H1 (cell line): Measurements from ENCODE around the gene MDM1. TPM values are rescaled to one million over a fixed set of nuclear protein-coding genes. Genes with fewer than 3 reads are reported as not detected.

Source experiments
- CHD1 ChIP-seq: IDR thresholded peaks from 2 replicates; pipeline ENCODE4 v1.6.1; 2012; ENCODE audit warnings: low read depth, low read length, improper control_type of control experiment
- CHD7 ChIP-seq: fragments of 300-600 bp; sonication (generic); IDR thresholded peaks from 2 replicates; pipeline ENCODE4 v1.7.1; 2012; ENCODE audit warnings: low read length, moderate library complexity, mild to moderate bottlenecking, inconsistent platforms; ENCODE audit not compliant: insufficient replicate concordance
- E2F6 ChIP-seq: IDR thresholded peaks from 2 replicates; pipeline ENCODE4 v1.6.1; 2012; ENCODE audit warnings: inconsistent platforms
- EP300 ChIP-seq, 2 experiments: IDR thresholded peaks; 1 replicate in 1 of 2; 2 replicates in 1 of 2; pipeline ENCODE4 v1.6.1; 2011 to 2012; ENCODE audit warnings: low read depth in 2 of 2, low read length in 2 of 2, mild to moderate bottlenecking in 2 of 2, borderline replicate concordance in 1 of 2, inconsistent platforms in 1 of 2, moderate library complexity in 1 of 2
- POLR2A ChIP-seq, 2 experiments: IDR thresholded peaks; 1 replicate in 1 of 2; 2 replicates in 1 of 2; pipeline ENCODE4 v1.6.1; 2011; ENCODE audit warnings: low read depth in 2 of 2, low read length in 2 of 2, mild to moderate bottlenecking in 2 of 2; ENCODE audit errors: control extremely low read depth in 1 of 2
- RXRA ChIP-seq: IDR thresholded peaks from 2 replicates; pipeline ENCODE4 v1.6.1; 2011; ENCODE audit warnings: low read depth, mild to moderate bottlenecking, low read length, moderate library complexity; ENCODE audit not compliant: insufficient read depth
- SIX5 ChIP-seq: IDR thresholded peaks from 2 replicates; pipeline ENCODE4 v1.6.1; 2011; ENCODE audit warnings: mild to moderate bottlenecking, low read depth, low read length
- TAF1 ChIP-seq: IDR thresholded peaks from 2 replicates; pipeline ENCODE4 v1.6.1; 2011; ENCODE audit warnings: mild to moderate bottlenecking, low read depth, low read length
- TAF7 ChIP-seq: optimal IDR thresholded peaks from 2 replicates; pipeline ENCODE3; 2011; ENCODE audit warnings: low read depth, mild to moderate bottlenecking, inconsistent platforms, low read length, moderate library complexity, borderline replicate concordance
- TEAD4 ChIP-seq: IDR thresholded peaks from 2 replicates; pipeline ENCODE4 v1.6.1; 2012; ENCODE audit warnings: low read depth, low read length, inconsistent platforms, mixed read lengths
- YY1 ChIP-seq: IDR thresholded peaks from 2 replicates; pipeline ENCODE4 v1.6.1; 2011; ENCODE audit warnings: low read depth, mild to moderate bottlenecking, low read length
- polyA plus RNA-seq, 7 experiments: library from polyadenylated mRNA; depleted of rRNA in 3 of 7; stranded (reverse) in 5 of 7; unstranded in 2 of 7; fragments of >200 nt in 5 of 7; fragments of 200-250 nt in 2 of 7; gene quantifications; 1 replicate in 5 of 7; 2 replicates in 1 of 7; 4 replicates in 1 of 7; pipeline versions ENCODE4 v1.2.1 to v1.2.3, GENCODE V29; 2011 to 2013; ENCODE audit warnings: missing spikeins in 2 of 7, mixed read lengths in 2 of 7
- total RNA-seq: library from RNA; stranded (reverse); fragmentation: NEBNext Ultra II Directional; extraction: Animal tissue kit (Norgen Biotek cat#: 25700); gene quantifications from 2 replicates; pipeline ENCODE4 v1.2.1, GENCODE V29; 2021

The MDM1 gene
- total and polyA plus RNA-seq, 2 of the 8 experiments (the other 6 are each of a cell fraction or from before 2014, with no cell fraction given): 3.1 to 10.7 TPM

GRCh38 chr12:68291396-68292036, 40.6 kb downstream of the MDM1 start (continued):
- TF ChIP-seq CHD7 (no peak), TAF7 (no peak), EP300 (IDR thresholded peaks at IDR 0.05; ENCODE audit: borderline replicate concordance in 1 of 2, low read depth in 2 of 2, low read length in 2 of 2) (no peak), YY1 (no peak), RXRA (no peak), E2F6 (no peak), POLR2A (IDR thresholded peaks at IDR 0.05; ENCODE audit: control extremely low read depth in 1 of 2, low read depth in 2 of 2, low read length in 2 of 2) (no peak), CHD1 (no peak), SIX5 (no peak), TAF1 (no peak), TEAD4 (no peak)
